HG03175 (cell line): ENCODE measurements around the gene TMEM239.
A peak's percentile ranks its signal among the peaks of the same experiment; 100 is the strongest.
"Not testable (repeated sequence)": the region's sequence is repeated elsewhere in the genome, so short reads cannot be mapped to it uniquely, and the experiment has no call there.

ENCODE experiments used
- ATAC-seq: cut with Tn5 transposase; IDR thresholded peaks from one replicate; pipeline ENCODE4 v1.9.1; 2021; ENCODE audit warnings: mild to moderate bottlenecking, moderate library complexity; ENCODE audit not compliant: unreplicated experiment

Gene TMEM239

GRCh38 chr20:2820084-2820895 lies 4.1 kb downstream of the TMEM239 start:
- ATAC-seq = no peak

GRCh38 chr20:2820896-2821869 lies 5.0 kb downstream of the TMEM239 start:
- ATAC-seq = no peak

- ATAC-seq = no peak
Observed at GRCh38 chr20:2822073-2822472, 5.9 kb downstream of the TMEM239 start.

- no peak for ATAC-seq
Observed at GRCh38 chr20:2825761-2826160, 9.6 kb downstream of the TMEM239 start.

- no peak for ATAC-seq
Observed at GRCh38 chr20:2826655-2827054, 10.5 kb downstream of the TMEM239 start.

- ATAC-seq = no peak
Observed at GRCh38 chr20:2829376-2829775, 13.2 kb downstream of the TMEM239 start.

GRCh38 chr20:2831206-2831605 lies 15.0 kb downstream of the TMEM239 start:
- ATAC-seq = not testable (repeated sequence)

GRCh38 chr20:2833761-2834160 lies 17.6 kb downstream of the TMEM239 start:
- no peak for ATAC-seq

- no peak for ATAC-seq
Observed at GRCh38 chr20:2834401-2835110, 18.4 kb downstream of the TMEM239 start.

- ATAC-seq = no peak
Observed at GRCh38 chr20:2835331-2835796, 19.2 kb downstream of the TMEM239 start.

- ATAC-seq = no peak
Observed at GRCh38 chr20:2836035-2836434, 19.9 kb downstream of the TMEM239 start.

- ATAC-seq = no peak
Observed at GRCh38 chr20:2837221-2837960, 21.2 kb downstream of the TMEM239 start.

GRCh38 chr20:2838170-2838797 lies 22.1 kb downstream of the TMEM239 start:
- no peak for ATAC-seq

GRCh38 chr20:2838847-2839671 lies 22.9 kb downstream of the TMEM239 start:
- ATAC-seq = no peak

GRCh38 chr20:2839732-2840137 lies 23.6 kb downstream of the TMEM239 start:
- no peak for ATAC-seq

- peak; percentile 98 for ATAC-seq
Observed at GRCh38 chr20:2840138-2840966, 24.2 kb downstream of the TMEM239 start, which contains the start of the genes PCED1A and VPS16. Gene PCED1A, minus strand, starts transcription at chr20:2840655. Its CDS starts 743 bp downstream, at chr20:2839912. Gene VPS16, plus strand, starts transcription at chr20:2840745. Its CDS starts 30 bp downstream, at chr20:2840775.

- peak; percentile 38 for ATAC-seq
Observed at GRCh38 chr20:2840967-2841531, 24.9 kb downstream of the TMEM239 start.
